ENCODE results near the gene TBX21. TPM values are rescaled to one million over a fixed set of nuclear protein-coding genes. Genes with fewer than 3 reads are reported as not detected.

TBX21 gene
- total RNA-seq, 1 experiment from 2014 or later: 0.20 TPM

- DNase-seq (ENCODE audit: low read depth, low spot score) (no peak), ATAC-seq (no peak)
- H3K9ac ChIP-seq (ENCODE audit: low read length): no peak overlapping the region
- ChIA-PET CTCF (interaction anchor here (1.0 kb wide), 1 partner anchor 16 kb away, joined by 3 read pairs; no protein-coding TSS in a partner anchor), RAD21 (ENCODE audit: low non-redundant PET in 1 of 2, low total read pairs in 2 of 2, uncharacterized antibody in 2 of 2, unreplicated experiment in 2 of 2) (no interaction called here), POLR2A (no interaction called here)
- no peaks in the 10 kb centered on the region for H3K9me3 ChIP-seq (ENCODE audit: control insufficient read depth in 1 of 2, insufficient read depth in 1 of 2, low read depth in 1 of 2, low read length in 2 of 2)
- no peak overlapping the region for H3K27ac ChIP-seq (ENCODE audit: low read depth, low read length)
- no peak overlapping the region for H2AFZ ChIP-seq (ENCODE audit: low read depth, low read length, poor library complexity, severe bottlenecking)
- H4K20me1 ChIP-seq (ENCODE audit: insufficient read depth): no peaks in the 10 kb centered on the region
- TF ChIP-seq, protein P1, sequence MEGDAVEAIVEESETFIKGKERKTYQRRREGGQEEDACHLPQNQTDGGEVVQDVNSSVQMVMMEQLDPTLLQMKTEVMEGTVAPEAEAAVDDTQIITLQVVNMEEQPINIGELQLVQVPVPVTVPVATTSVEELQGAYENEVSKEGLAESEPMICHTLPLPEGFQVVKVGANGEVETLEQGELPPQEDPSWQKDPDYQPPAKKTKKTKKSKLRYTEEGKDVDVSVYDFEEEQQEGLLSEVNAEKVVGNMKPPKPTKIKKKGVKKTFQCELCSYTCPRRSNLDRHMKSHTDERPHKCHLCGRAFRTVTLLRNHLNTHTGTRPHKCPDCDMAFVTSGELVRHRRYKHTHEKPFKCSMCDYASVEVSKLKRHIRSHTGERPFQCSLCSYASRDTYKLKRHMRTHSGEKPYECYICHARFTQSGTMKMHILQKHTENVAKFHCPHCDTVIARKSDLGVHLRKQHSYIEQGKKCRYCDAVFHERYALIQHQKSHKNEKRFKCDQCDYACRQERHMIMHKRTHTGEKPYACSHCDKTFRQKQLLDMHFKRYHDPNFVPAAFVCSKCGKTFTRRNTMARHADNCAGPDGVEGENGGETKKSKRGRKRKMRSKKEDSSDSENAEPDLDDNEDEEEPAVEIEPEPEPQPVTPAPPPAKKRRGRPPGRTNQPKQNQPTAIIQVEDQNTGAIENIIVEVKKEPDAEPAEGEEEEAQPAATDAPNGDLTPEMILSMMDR (IDR thresholded peaks at IDR 0.05 in 2 of 3, conservative IDR thresholded peaks at IDR 0.05 in 1 of 3; ENCODE audit: borderline replicate concordance in 1 of 3, insufficient read depth in 1 of 3, low read depth in 2 of 3, low read length in 2 of 3): 0 out of 6 replicates have a peak, but pooled peaks of 1 of the 3 experiments have one; percentile 12
- no peak for TF ChIP-seq POLR2AphosphoS5 (IDR thresholded peaks at IDR 0.05; ENCODE audit: low read depth, low read length)
- no peaks in the 10 kb centered on the region for H3K9me2 ChIP-seq (ENCODE audit: insufficient read depth)
- no peaks in the 10 kb centered on the region for H3K79me2 ChIP-seq (ENCODE audit: insufficient read depth, low read length)
- intact Hi-C loops (cut with micrococcal nuclease): no loop called here
- H3K36me3 ChIP-seq (ENCODE audit: control insufficient read depth in 1 of 2, insufficient read depth in 2 of 2, low read length in 2 of 2): no peaks in the 10 kb centered on the region
- H3K4me2 ChIP-seq (ENCODE audit: low read length): no peak overlapping the region
- H3K4me1 ChIP-seq (ENCODE audit: control insufficient read depth in 1 of 2, insufficient read depth in 2 of 2, low read length in 2 of 2): peaks cover under 1 to 18% of the 10 kb centered on the region in 2 experiments
- H3K4me3 ChIP-seq (replicated peaks in 1 of 2; ENCODE audit: low read depth in 1 of 2, low read length in 2 of 2): no peak overlapping the region
- H3K27me3 ChIP-seq (ENCODE audit: insufficient read depth, low read length): peaks cover 22% of the 10 kb centered on the region; the same call in 1 of the 2 replicates
- BruUV-seq (replicated peaks): no TSS peak
Observed at GRCh38 chr17:47713980-47714700, 18.9 kb upstream of the TBX21 start.

GRCh38 chr17:47714773-47715396 is 18.2 kb upstream of the TBX21 start:
- ChIA-PET CTCF (no interaction called here), RAD21 (ENCODE audit: low non-redundant PET in 1 of 2, low total read pairs in 2 of 2, uncharacterized antibody in 2 of 2, unreplicated experiment in 2 of 2) (no interaction called here), POLR2A (no interaction called here)
- Histone ChIP-seq H3K36me3 (ENCODE audit: control insufficient read depth in 1 of 2, insufficient read depth in 2 of 2, low read length in 2 of 2) (no peaks in the 10 kb centered on the region), H3K9me3 (ENCODE audit: control insufficient read depth in 1 of 2, insufficient read depth in 1 of 2, low read depth in 1 of 2, low read length in 2 of 2) (no peaks in the 10 kb centered on the region), H4K20me1 (ENCODE audit: insufficient read depth) (no peaks in the 10 kb centered on the region), H3K9ac (ENCODE audit: low read length) (no peak overlapping the region), H3K27me3 (ENCODE audit: insufficient read depth, low read length) (peaks cover 30% of the 10 kb centered on the region; the same call in 1 of the 2 replicates), H3K4me3 (replicated peaks in 1 of 2; ENCODE audit: low read depth in 1 of 2, low read length in 2 of 2) (no peak overlapping the region), H3K4me1 (ENCODE audit: control insufficient read depth in 1 of 2, insufficient read depth in 2 of 2, low read length in 2 of 2) (peaks cover 6 to 26% of the 10 kb centered on the region in 2 experiments), H3K79me2 (ENCODE audit: insufficient read depth, low read length) (no peaks in the 10 kb centered on the region), H3K27ac (ENCODE audit: low read depth, low read length) (no peak overlapping the region), H2AFZ (ENCODE audit: low read depth, low read length, poor library complexity, severe bottlenecking) (no peak overlapping the region), H3K4me2 (ENCODE audit: low read length) (no peak overlapping the region), H3K9me2 (ENCODE audit: insufficient read depth) (no peaks in the 10 kb centered on the region)
- BruUV-seq (replicated peaks): no TSS peak
- intact Hi-C loops (cut with micrococcal nuclease): no loop called here
- ATAC-seq (no peak), DNase-seq (ENCODE audit: low read depth, low spot score) (no peak)
- TF ChIP-seq SP1 (IDR thresholded peaks at IDR 0.05; ENCODE audit: low read depth) (no peak), YY1 (IDR thresholded peaks at IDR 0.05; ENCODE audit: extremely low read depth, insufficient replicate concordance, low read depth, low read length) (no peak), TCF7L2 (IDR thresholded peaks at IDR 0.05; ENCODE audit: borderline replicate concordance, extremely low read depth, insufficient read depth, insufficient read length) (no peak), SRF (IDR thresholded peaks at IDR 0.05; ENCODE audit: low read depth) (no peak), POLR2AphosphoS5 (IDR thresholded peaks at IDR 0.05; ENCODE audit: low read depth, low read length) (no peak), CEBPB (IDR thresholded peaks at IDR 0.05; ENCODE audit: low read depth) (no peak), FOSL1 (IDR thresholded peaks at IDR 0.05; ENCODE audit: low read depth) (no peak), ELF1 (IDR thresholded peaks at IDR 0.05; ENCODE audit: borderline replicate concordance, low read depth) (no peak), JUND (IDR thresholded peaks at IDR 0.05) (no peak), SIN3A (IDR thresholded peaks at IDR 0.05; ENCODE audit: low read depth) (no peak)
- TF ChIP-seq, protein P2, sequence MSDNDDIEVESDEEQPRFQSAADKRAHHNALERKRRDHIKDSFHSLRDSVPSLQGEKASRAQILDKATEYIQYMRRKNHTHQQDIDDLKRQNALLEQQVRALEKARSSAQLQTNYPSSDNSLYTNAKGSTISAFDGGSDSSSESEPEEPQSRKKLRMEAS (IDR thresholded peaks at IDR 0.05): no peak
- TF ChIP-seq, protein P3, sequence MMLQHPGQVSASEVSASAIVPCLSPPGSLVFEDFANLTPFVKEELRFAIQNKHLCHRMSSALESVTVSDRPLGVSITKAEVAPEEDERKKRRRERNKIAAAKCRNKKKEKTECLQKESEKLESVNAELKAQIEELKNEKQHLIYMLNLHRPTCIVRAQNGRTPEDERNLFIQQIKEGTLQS (IDR thresholded peaks at IDR 0.05): no peak
- TF ChIP-seq, protein P1 (IDR thresholded peaks at IDR 0.05 in 2 of 3, conservative IDR thresholded peaks at IDR 0.05 in 1 of 3; ENCODE audit: borderline replicate concordance in 1 of 3, insufficient read depth in 1 of 3, low read depth in 2 of 3, low read length in 2 of 3): no peak
